SK-N-SH (cell line): ENCODE measurements around the gene CDCP1. TPM values are rescaled to one million over a fixed set of nuclear protein-coding genes. Genes with fewer than 3 reads are reported as not detected.

ENCODE experiments used
- CTCF ChIA-PET: fragments of 300-600, 350-600 bp; formaldehyde crosslinking; extraction: SDS; loops from one replicate; lab custom pipeline; 2021; lab: Yijun Ruan, JAX
- POLR2A ChIA-PET: fragments of 350-600 bp; sonication (Branson Sonifier 250); formaldehyde crosslinking; extraction: SDS; loops from one replicate; lab custom pipeline; 2020; ENCODE audit warnings: antibody characterized with exemption, inconsistent platforms; lab: Yijun Ruan, JAX
- DNase-seq: peaks from one replicate; pipeline ENCODE4 v3.0.0; 2012
- H2AFZ ChIP-seq: fragments of 200-600 bp; sonication (generic); 2 replicates; pipeline ENCODE4 v1.8.1; 2016; ENCODE audit warnings: antibody characterized with exemption, mild to moderate bottlenecking, low read depth
- H3F3A ChIP-seq: fragments of 200-600 bp; sonication (generic); replicated peaks from 2 replicates; pipeline ENCODE3; 2016; ENCODE audit warnings: antibody characterized with exemption, mild to moderate bottlenecking; ENCODE audit not compliant: insufficient read depth
- H3K27ac ChIP-seq, 2 experiments: fragments of 200-500 bp in 1 of 2; fragments of 200-600 bp in 1 of 2; sonication (Bioruptor generic) in 1 of 2; sonication (generic), shearing (Covaris generic) in 1 of 2; 2 replicates each; pipeline versions ENCODE4 v1.5.1 to v1.6.1; 2014 to 2016; ENCODE audit warnings: low read depth in 2 of 2, inconsistent platforms in 1 of 2, low read length in 1 of 2, mild to moderate bottlenecking in 1 of 2, mixed read lengths in 1 of 2
- H3K27me3 ChIP-seq: fragments of 200-600 bp; sonication (generic), shearing (Covaris generic); 2 replicates; pipeline ENCODE4 v1.6.1; 2016; ENCODE audit warnings: mixed run types; ENCODE audit not compliant: insufficient read depth
- H3K36me3 ChIP-seq, 2 experiments: fragments of 200-500 bp in 1 of 2; fragments of 200-600 bp in 1 of 2; sonication (Bioruptor generic) in 1 of 2; sonication (generic) in 1 of 2; replicated peaks in 1 of 2; 2 replicates each; pipeline versions ENCODE3 to v1.5.1; 2014 to 2016; ENCODE audit warnings: low read length in 1 of 2, mild to moderate bottlenecking in 1 of 2; ENCODE audit not compliant: insufficient read depth in 2 of 2, control insufficient read depth in 1 of 2
- H3K4me1 ChIP-seq, 2 experiments: fragments of 200-500 bp in 1 of 2; fragments of 200-600 bp in 1 of 2; sonication (Bioruptor generic) in 1 of 2; sonication (generic), shearing (Covaris generic) in 1 of 2; 2 replicates each; pipeline versions ENCODE4 v1.5.1 to v1.6.1; 2014 to 2016; ENCODE audit warnings: low read depth in 1 of 2, low read length in 1 of 2, mixed run types in 1 of 2; ENCODE audit not compliant: insufficient read depth in 2 of 2, control insufficient read depth in 1 of 2
- H3K4me2 ChIP-seq: fragments of 200-600 bp; sonication (generic), shearing (Covaris generic); 2 replicates; pipeline ENCODE4 v1.6.1; 2017; ENCODE audit warnings: mixed run types
- H3K4me3 ChIP-seq, 2 experiments: fragments of 200-500 bp in 1 of 2; fragments of 200-600 bp in 1 of 2; sonication (Bioruptor generic) in 1 of 2; sonication (generic), shearing (Covaris generic) in 1 of 2; 2 replicates each; pipeline versions ENCODE4 v1.5.1 to v1.8.1; 2014 to 2016; ENCODE audit warnings: low read depth in 2 of 2, inconsistent platforms in 1 of 2, low read length in 1 of 2, mild to moderate bottlenecking in 1 of 2, mixed read lengths in 1 of 2, moderate library complexity in 1 of 2
- H3K79me2 ChIP-seq: fragments of 200-600 bp; sonication (generic); 2 replicates; pipeline ENCODE4 v1.8.1; 2017; ENCODE audit warnings: mild to moderate bottlenecking; ENCODE audit not compliant: insufficient read depth
- H3K9ac ChIP-seq: fragments of 200-600 bp; sonication (generic); 2 replicates; pipeline ENCODE4 v1.6.1; 2017; ENCODE audit warnings: mixed run types
- H3K9me2 ChIP-seq: fragments of 200-600 bp; sonication (generic); 2 replicates; pipeline ENCODE4 v1.6.1; 2017; ENCODE audit warnings: mixed run types
- H3K9me3 ChIP-seq: fragments of 200-600 bp; sonication (generic); 2 replicates; pipeline ENCODE4 v1.6.1; 2017; ENCODE audit warnings: mixed run types, mild to moderate bottlenecking, moderate library complexity
- H4K20me1 ChIP-seq: fragments of 200-600 bp; sonication (generic); 2 replicates; pipeline ENCODE4 v1.6.1; 2017; ENCODE audit warnings: mild to moderate bottlenecking, mixed run types; ENCODE audit not compliant: insufficient read depth
- CHD2 ChIP-seq: fragments of 150-350 bp; IDR thresholded peaks from 2 replicates; pipeline ENCODE4 v1.6.1; 2018; ENCODE audit warnings: low read length; ENCODE audit not compliant: partially characterized antibody
- ELF1 ChIP-seq: IDR thresholded peaks from 2 replicates; pipeline ENCODE4 v1.4.0; 2012
- EZH2phosphoT487 ChIP-seq: fragments of 200-600 bp; sonication (generic); IDR thresholded peaks from 2 replicates; pipeline ENCODE4 v1.6.1; 2017; ENCODE audit warnings: low read depth, mixed run types, mild to moderate bottlenecking, antibody characterized with exemption, moderate library complexity, borderline replicate concordance
- FOXJ3 ChIP-seq: sonication (generic); formaldehyde crosslinking; IDR thresholded peaks from 2 replicates; pipeline ENCODE4 v1.5.1; 2020; ENCODE audit warnings: mild to moderate bottlenecking, missing genetic modification reagents
- FOXM1 ChIP-seq: IDR thresholded peaks from 2 replicates; pipeline ENCODE4 v1.4.0; 2012; ENCODE audit warnings: low read depth, mild to moderate bottlenecking
- GABPA ChIP-seq: IDR thresholded peaks from 2 replicates; pipeline ENCODE4 v1.4.0; 2012; ENCODE audit warnings: low read depth, mild to moderate bottlenecking
- GATA2 ChIP-seq: sonication (generic); formaldehyde crosslinking; IDR thresholded peaks from 2 replicates; pipeline ENCODE4 v1.5.0; 2020; ENCODE audit warnings: mild to moderate bottlenecking, missing genetic modification reagents
- MEF2A ChIP-seq: IDR thresholded peaks from 2 replicates; pipeline ENCODE4 v1.4.0; 2012; ENCODE audit warnings: low read depth, borderline replicate concordance
- MXI1 ChIP-seq: IDR thresholded peaks from 2 replicates; pipeline ENCODE4 v1.6.1; 2012; ENCODE audit warnings: mild to moderate bottlenecking, low read depth, low read length, improper control_type of control experiment
- RAD21 ChIP-seq: IDR thresholded peaks from 2 replicates; pipeline ENCODE4 v1.6.1; 2012; ENCODE audit warnings: mild to moderate bottlenecking, low read length
- RFX5 ChIP-seq: IDR thresholded peaks from 2 replicates; pipeline ENCODE4 v1.6.1; 2012; ENCODE audit warnings: mild to moderate bottlenecking, improper control_type of control experiment, low read length
- RXRA ChIP-seq: IDR thresholded peaks from 2 replicates; pipeline ENCODE4 v1.4.0; 2012; ENCODE audit warnings: low read depth, mild to moderate bottlenecking, borderline replicate concordance
- TCF12 ChIP-seq: IDR thresholded peaks from 2 replicates; pipeline ENCODE4 v1.4.0; 2012
- TEAD4 ChIP-seq: IDR thresholded peaks from 2 replicates; pipeline ENCODE4 v1.4.0; 2012; ENCODE audit warnings: mild to moderate bottlenecking, borderline replicate concordance; ENCODE audit not compliant: insufficient read depth
- WGBS: methylation state at CpG from one replicate; pipeline ENCODE4 v1.1.6; 2017; ENCODE audit warnings: low lambda C conversion rate; 5-methylcytosine and 5-hydroxymethylcytosine counted together
- polyA plus RNA-seq, 3 experiments: library from polyadenylated mRNA; depleted of rRNA; stranded (reverse); fragments of >200 nt; gene quantifications; 2 replicates each; pipeline ENCODE4 v1.2.3, GENCODE V29; 2012
- TF ChIP-seq, protein P1 (sequence below): IDR thresholded peaks from 2 replicates; pipeline ENCODE4; 2012
- TF ChIP-seq, protein P2 (sequence below): IDR thresholded peaks from 2 replicates; pipeline ENCODE4 v1.6.1; 2012; ENCODE audit warnings: mild to moderate bottlenecking, low read depth, low read length, moderate library complexity
- TF ChIP-seq, protein P3 (sequence below): IDR thresholded peaks from 2 replicates; pipeline ENCODE4 v1.4.0; 2012; ENCODE audit warnings: low read depth
- TF ChIP-seq, protein P4 (sequence below): fragments of 150-350 bp; IDR thresholded peaks from 2 replicates; pipeline ENCODE4 v1.6.1; 2016; ENCODE audit warnings: mild to moderate bottlenecking, low read depth, low read length
- TF ChIP-seq, protein P5 (sequence below): IDR thresholded peaks from 2 replicates; pipeline ENCODE4 v1.4.0; 2012; ENCODE audit warnings: low read depth, borderline replicate concordance

Gene CDCP1
- polyA plus RNA-seq, 1 of the 3 experiments (the other 2 are of a cell fraction), result 3.6 TPM

DNA sequence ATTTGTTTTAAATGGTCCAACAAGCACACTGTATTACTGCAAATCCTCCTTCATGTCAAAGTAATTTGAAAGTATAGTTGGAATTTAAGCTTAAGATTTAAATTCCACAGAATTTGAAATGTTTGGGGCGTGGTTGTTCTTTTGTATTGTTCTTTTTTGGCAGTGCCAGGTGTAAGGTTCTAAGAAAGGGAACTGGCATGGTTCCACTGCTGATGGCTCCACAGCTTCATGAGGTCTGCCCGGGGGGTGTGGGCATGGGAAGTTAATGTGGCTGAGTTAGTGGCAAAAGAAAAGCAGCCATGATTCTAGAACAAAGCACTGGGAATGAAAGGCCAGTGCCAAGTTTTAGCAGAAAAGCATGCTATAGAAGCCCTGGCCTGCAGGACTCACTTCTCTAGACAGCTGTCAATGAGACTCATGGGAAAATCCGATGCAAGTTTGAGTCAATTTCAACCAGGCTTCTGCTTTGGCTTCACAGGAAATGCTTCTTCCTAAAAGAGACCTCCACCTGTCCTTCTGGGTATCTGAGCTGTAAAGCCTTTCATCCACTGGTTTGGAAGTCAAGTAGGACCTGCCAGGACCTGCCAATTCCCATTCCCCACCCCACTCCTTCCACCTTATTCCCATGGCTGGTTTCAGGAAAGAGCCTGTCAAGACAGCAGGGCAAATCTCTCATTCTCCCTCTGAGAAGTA lies 18.9 kb downstream of the CDCP1 start (continued):
- no peak for TF ChIP-seq FOXM1
- TF ChIP-seq, protein P1, sequence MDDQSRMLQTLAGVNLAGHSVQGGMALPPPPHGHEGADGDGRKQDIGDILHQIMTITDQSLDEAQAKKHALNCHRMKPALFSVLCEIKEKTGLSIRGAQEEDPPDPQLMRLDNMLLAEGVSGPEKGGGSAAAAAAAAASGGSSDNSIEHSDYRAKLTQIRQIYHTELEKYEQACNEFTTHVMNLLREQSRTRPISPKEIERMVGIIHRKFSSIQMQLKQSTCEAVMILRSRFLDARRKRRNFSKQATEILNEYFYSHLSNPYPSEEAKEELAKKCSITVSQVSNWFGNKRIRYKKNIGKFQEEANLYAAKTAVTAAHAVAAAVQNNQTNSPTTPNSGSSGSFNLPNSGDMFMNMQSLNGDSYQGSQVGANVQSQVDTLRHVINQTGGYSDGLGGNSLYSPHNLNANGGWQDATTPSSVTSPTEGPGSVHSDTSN, result no peak

DNA sequence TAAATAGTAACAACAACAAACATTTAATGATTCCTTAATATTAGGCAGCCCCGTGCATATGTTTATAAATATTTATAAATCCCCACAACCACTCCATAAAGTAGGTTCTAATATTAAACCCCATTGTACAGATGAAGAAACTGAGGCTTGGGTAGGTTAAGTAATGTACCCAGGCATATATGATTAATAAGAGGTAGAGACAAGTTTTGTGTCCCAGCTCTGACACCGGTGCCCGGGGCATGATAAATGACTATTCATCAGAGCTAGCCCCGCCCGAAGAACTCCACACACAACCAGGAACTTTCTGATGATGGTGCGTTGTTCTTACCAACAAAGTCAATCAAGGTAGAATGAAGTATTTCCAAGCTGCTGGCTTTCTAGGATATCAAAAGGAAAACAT lies 19.4 kb downstream of the CDCP1 start:
- Histone ChIP-seq H3K27ac (no peak overlapping the region), H3K4me1 (peaks cover 3 to 42% of the 10 kb centered on the region in 2 experiments; a peak in 3 of 4 replicates), H2AFZ (no peak overlapping the region), H3K27me3 (no peaks in the 10 kb centered on the region), H3K4me2 (no peak overlapping the region), H3K4me3 (no peak overlapping the region), H3K9ac (no peak overlapping the region), H3K36me3 (no peaks in the 10 kb centered on the region), H3F3A (peaks cover 36% of the 10 kb centered on the region), H3K79me2 (no peaks in the 10 kb centered on the region), H3K9me2 (no peaks in the 10 kb centered on the region), H3K9me3 (no peaks in the 10 kb centered on the region), H4K20me1 (no peaks in the 10 kb centered on the region)
- TF ChIP-seq, protein P2, sequence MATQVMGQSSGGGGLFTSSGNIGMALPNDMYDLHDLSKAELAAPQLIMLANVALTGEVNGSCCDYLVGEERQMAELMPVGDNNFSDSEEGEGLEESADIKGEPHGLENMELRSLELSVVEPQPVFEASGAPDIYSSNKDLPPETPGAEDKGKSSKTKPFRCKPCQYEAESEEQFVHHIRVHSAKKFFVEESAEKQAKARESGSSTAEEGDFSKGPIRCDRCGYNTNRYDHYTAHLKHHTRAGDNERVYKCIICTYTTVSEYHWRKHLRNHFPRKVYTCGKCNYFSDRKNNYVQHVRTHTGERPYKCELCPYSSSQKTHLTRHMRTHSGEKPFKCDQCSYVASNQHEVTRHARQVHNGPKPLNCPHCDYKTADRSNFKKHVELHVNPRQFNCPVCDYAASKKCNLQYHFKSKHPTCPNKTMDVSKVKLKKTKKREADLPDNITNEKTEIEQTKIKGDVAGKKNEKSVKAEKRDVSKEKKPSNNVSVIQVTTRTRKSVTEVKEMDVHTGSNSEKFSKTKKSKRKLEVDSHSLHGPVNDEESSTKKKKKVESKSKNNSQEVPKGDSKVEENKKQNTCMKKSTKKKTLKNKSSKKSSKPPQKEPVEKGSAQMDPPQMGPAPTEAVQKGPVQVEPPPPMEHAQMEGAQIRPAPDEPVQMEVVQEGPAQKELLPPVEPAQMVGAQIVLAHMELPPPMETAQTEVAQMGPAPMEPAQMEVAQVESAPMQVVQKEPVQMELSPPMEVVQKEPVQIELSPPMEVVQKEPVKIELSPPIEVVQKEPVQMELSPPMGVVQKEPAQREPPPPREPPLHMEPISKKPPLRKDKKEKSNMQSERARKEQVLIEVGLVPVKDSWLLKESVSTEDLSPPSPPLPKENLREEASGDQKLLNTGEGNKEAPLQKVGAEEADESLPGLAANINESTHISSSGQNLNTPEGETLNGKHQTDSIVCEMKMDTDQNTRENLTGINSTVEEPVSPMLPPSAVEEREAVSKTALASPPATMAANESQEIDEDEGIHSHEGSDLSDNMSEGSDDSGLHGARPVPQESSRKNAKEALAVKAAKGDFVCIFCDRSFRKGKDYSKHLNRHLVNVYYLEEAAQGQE, result no peak
- TF ChIP-seq RAD21 (no peak), GABPA (no peak), MXI1 (no peak), EZH2phosphoT487 (no peak), RFX5 (no peak), TCF12 (no peak), TEAD4 (no peak), MEF2A (no peak), FOXJ3 (no peak), RXRA (no peak), GATA2 (no peak), CHD2 (no peak), ELF1 (no peak)
- TF ChIP-seq, protein P3, sequence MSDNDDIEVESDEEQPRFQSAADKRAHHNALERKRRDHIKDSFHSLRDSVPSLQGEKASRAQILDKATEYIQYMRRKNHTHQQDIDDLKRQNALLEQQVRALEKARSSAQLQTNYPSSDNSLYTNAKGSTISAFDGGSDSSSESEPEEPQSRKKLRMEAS, result no peak
- TF ChIP-seq, protein P4, sequence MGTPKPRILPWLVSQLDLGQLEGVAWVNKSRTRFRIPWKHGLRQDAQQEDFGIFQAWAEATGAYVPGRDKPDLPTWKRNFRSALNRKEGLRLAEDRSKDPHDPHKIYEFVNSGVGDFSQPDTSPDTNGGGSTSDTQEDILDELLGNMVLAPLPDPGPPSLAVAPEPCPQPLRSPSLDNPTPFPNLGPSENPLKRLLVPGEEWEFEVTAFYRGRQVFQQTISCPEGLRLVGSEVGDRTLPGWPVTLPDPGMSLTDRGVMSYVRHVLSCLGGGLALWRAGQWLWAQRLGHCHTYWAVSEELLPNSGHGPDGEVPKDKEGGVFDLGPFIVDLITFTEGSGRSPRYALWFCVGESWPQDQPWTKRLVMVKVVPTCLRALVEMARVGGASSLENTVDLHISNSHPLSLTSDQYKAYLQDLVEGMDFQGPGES, result no peak
- TF ChIP-seq, protein P5, sequence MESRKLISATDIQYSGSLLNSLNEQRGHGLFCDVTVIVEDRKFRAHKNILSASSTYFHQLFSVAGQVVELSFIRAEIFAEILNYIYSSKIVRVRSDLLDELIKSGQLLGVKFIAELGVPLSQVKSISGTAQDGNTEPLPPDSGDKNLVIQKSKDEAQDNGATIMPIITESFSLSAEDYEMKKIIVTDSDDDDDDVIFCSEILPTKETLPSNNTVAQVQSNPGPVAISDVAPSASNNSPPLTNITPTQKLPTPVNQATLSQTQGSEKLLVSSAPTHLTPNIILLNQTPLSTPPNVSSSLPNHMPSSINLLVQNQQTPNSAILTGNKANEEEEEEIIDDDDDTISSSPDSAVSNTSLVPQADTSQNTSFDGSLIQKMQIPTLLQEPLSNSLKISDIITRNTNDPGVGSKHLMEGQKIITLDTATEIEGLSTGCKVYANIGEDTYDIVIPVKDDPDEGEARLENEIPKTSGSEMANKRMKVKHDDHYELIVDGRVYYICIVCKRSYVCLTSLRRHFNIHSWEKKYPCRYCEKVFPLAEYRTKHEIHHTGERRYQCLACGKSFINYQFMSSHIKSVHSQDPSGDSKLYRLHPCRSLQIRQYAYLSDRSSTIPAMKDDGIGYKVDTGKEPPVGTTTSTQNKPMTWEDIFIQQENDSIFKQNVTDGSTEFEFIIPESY, result no peak
- no peak for DNase-seq
- 92% methylated on average over 6 of the region's 6 CpGs for WGBS
- CTCF ChIA-PET, result no interaction called here
- POLR2A ChIA-PET, result no interaction called here
